ENCODE results near the gene CACNA2D3.

GRCh38 chr3:54771050-54771449 is 648.7 kb downstream of the CACNA2D3 start:
- TF ChIP-seq CTCF (IDR thresholded peaks at IDR 0.05) (no peak), EP300 (IDR thresholded peaks at IDR 0.05) (no peak), POLR2A (IDR thresholded peaks at IDR 0.05) (no peak)

Data from tibial nerve (tissue), 4 donors.